ENCODE data around the gene RSBN1L. TPM values are rescaled to one million over a fixed set of nuclear protein-coding genes. Genes with fewer than 3 reads are reported as not detected.

Gene RSBN1L
- total RNA-seq, 1 experiment from 2014 or later: 10.9 TPM

GRCh38 chr7:77690289-77690688, 6.0 kb upstream of the RSBN1L start:
- intact Hi-C loops (cut with micrococcal nuclease): no loop called here
- peaks cover 13% of the 10 kb centered on the region for H3K36me3 Mint-ChIP-seq (ENCODE audit: insufficient read depth, unreplicated experiment)
- ChIA-PET CTCF (interaction anchor here (0.6 to 2.3 kb wide), 6 partner anchors 10 to 372 kb away, joined by 3 to 7 read pairs (median 4); no protein-coding TSS in a partner anchor), POLR2A (interaction anchor here (0.8 to 1.1 kb wide), 4 partner anchors 10 to 82 kb away, joined by 3 to 6 read pairs (median 3); no protein-coding TSS in a partner anchor)
- peaks cover 24% of the 10 kb centered on the region for H3K4me1 Mint-ChIP-seq (ENCODE audit: insufficient read depth, unreplicated experiment)
- DNase-seq (ENCODE audit: unreplicated experiment): no peak
- no peaks in the 10 kb centered on the region for H3K27me3 Mint-ChIP-seq (ENCODE audit: insufficient read depth, unreplicated experiment)
- no TSS peak for BruUV-seq (replicated peaks)
- H3K27ac Mint-ChIP-seq (ENCODE audit: low read depth, unreplicated experiment): no peak overlapping the region
- H3K4me3 Mint-ChIP-seq (ENCODE audit: unreplicated experiment): no peak overlapping the region
- TF ChIP-seq CTCF (IDR thresholded peaks at IDR 0.05; ENCODE audit: unreplicated experiment): no peak
- H3K9me3 Mint-ChIP-seq (ENCODE audit: unreplicated experiment): no peaks in the 10 kb centered on the region

- H3K27ac Mint-ChIP-seq (ENCODE audit: low read depth, unreplicated experiment): no peak overlapping the region
- H3K36me3 Mint-ChIP-seq (ENCODE audit: insufficient read depth, unreplicated experiment): peaks cover 18% of the 10 kb centered on the region
- no peak for TF ChIP-seq CTCF (IDR thresholded peaks at IDR 0.05; ENCODE audit: unreplicated experiment)
- no TSS peak for BruUV-seq (replicated peaks)
- H3K27me3 Mint-ChIP-seq (ENCODE audit: insufficient read depth, unreplicated experiment): no peaks in the 10 kb centered on the region
- CTCF ChIA-PET: interaction anchor here (2.3 kb wide), 1 partner anchor 40 kb away, joined by 7 read pairs; no protein-coding TSS in a partner anchor
- peaks cover 14% of the 10 kb centered on the region for H3K4me1 Mint-ChIP-seq (ENCODE audit: insufficient read depth, unreplicated experiment)
- intact Hi-C loops (cut with micrococcal nuclease): no loop called here
- no peak overlapping the region for H3K4me3 Mint-ChIP-seq (ENCODE audit: unreplicated experiment)
- no peaks in the 10 kb centered on the region for H3K9me3 Mint-ChIP-seq (ENCODE audit: unreplicated experiment)
- no peak for DNase-seq (ENCODE audit: unreplicated experiment)
- POLR2A ChIA-PET: no interaction called here
These were observed 4.3 kb upstream of the RSBN1L start for GRCh38 chr7:77691892-77692491.

- peaks cover 18% of the 10 kb centered on the region for H3K4me1 Mint-ChIP-seq (ENCODE audit: insufficient read depth, unreplicated experiment)
- no peaks in the 10 kb centered on the region for H3K9me3 Mint-ChIP-seq (ENCODE audit: unreplicated experiment)
- ChIA-PET POLR2A (interaction anchor here (0.5 to 7.3 kb wide), 6 partner anchors 9 to 66 kb away, joined by 3 to 150 read pairs (median 4); no protein-coding TSS in a partner anchor), CTCF (interaction anchor here (0.7 to 2.3 kb wide), 4 partner anchors 18 to 254 kb away, joined by 3 to 11 read pairs (median 4); no protein-coding TSS in a partner anchor)
- peaks cover 12% of the 10 kb centered on the region for H3K36me3 Mint-ChIP-seq (ENCODE audit: insufficient read depth, unreplicated experiment)
- intact Hi-C loops (cut with micrococcal nuclease): no loop called here
- no peak for TF ChIP-seq CTCF (IDR thresholded peaks at IDR 0.05; ENCODE audit: unreplicated experiment)
- no TSS peak for BruUV-seq (replicated peaks)
- peak overlapping the region; percentile 28 for H3K4me3 Mint-ChIP-seq (ENCODE audit: unreplicated experiment)
- H3K27me3 Mint-ChIP-seq (ENCODE audit: insufficient read depth, unreplicated experiment): no peaks in the 10 kb centered on the region
- DNase-seq (ENCODE audit: unreplicated experiment): no peak
- H3K27ac Mint-ChIP-seq (ENCODE audit: low read depth, unreplicated experiment): no peak overlapping the region
These were observed 2.3 kb upstream of the RSBN1L start for GRCh38 chr7:77693830-77694583.
